K562 treated with DMSO at 1 percent for 48 hours (cell line): ENCODE results near the gene UGT2B17. TPM values are rescaled to one million over a fixed set of nuclear protein-coding genes. Genes with fewer than 3 reads are reported as not detected.

Source experiments
- total RNA-seq: library from RNA; unstranded; fragments of 300-600 nt; gene quantifications from 2 replicates; pipeline ENCODE4 v1.2.3, GENCODE V29; 2022; ENCODE audit warnings: low replicate concordance; ENCODE audit errors: extremely low read depth

The UGT2B17 gene
- not detected in 2 replicates for total RNA-seq

DNA sequence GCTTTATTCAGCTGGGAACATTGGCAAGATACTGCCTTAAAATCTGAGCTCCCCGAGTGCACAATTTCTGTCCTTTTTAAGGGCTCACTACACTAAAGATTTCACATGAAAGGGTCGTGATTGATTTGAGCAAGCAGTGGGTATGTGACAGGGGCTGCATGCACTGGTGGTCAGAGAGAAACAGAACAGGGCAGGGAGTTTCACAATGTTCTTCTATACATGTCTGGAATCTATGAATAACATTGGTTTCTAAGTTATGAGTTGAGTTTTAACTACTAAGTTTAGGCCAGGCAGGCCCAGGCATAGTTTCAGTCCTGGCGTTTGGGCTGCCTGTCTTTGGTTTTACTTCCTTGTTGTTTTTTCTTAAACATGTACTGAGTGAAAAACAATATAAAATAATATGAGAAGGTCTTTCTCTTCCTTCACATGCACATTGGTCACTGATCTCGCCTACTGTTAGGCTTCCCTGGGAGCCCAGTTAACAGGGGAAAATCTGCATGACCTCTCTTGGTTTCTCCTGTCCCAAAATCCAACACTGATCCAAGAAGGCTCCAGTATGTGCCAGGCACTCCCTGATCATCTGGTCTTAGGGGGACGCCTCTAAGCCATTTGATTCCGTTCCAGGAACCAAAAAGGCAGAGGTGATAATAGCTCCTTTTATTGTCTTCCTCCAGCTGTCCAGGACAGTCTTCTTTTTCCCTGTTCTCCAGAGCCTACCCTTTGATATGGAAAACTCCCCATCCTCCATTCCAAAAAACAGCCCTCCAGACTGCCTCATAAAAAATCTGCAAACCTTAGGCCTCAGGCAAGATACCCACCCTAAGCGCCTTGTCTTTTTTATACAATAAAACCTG lies at the start of gene UGT2B17:
TSS of gene UGT2B17 (minus strand) at position 51 of the 854 bp plus-strand sequence. CDS start 7,838 bp downstream, outside the sequence.

Other genes starting within 250 kb of the UGT2B17 start
- gene YTHDC1, start 226.2 kb downstream of the UGT2B17 start, total RNA-seq = not detected in 2 replicates
- gene TMPRSS11E, start 128.9 kb downstream of the UGT2B17 start, total RNA-seq = not detected in 2 replicates
- gene UGT2B15, start 94.3 kb upstream of the UGT2B17 start, total RNA-seq = not detected in 2 replicates
- gene UGT2B10, start 239.7 kb upstream of the UGT2B17 start, total RNA-seq = not detected in 2 replicates